HTR-8/SVneo (cell line): ENCODE data around the gene GSTM2.
"Not testable (repeated sequence)": the region's sequence is repeated elsewhere in the genome, so short reads cannot be mapped to it uniquely, and the experiment has no call there.

Experiments
- DNase-seq: peaks from one replicate; pipeline ENCODE4 v3.0.0; 2011; ENCODE audit warnings: low spot score, mixed read lengths; ENCODE audit not compliant: insufficient read length
- FAIRE-seq: peaks from 2 replicates; lab custom pipeline; 2011; peaks lifted over from hg19 to GRCh38; lab: Jason Lieb, UNC

GSTM2 gene

DNA sequence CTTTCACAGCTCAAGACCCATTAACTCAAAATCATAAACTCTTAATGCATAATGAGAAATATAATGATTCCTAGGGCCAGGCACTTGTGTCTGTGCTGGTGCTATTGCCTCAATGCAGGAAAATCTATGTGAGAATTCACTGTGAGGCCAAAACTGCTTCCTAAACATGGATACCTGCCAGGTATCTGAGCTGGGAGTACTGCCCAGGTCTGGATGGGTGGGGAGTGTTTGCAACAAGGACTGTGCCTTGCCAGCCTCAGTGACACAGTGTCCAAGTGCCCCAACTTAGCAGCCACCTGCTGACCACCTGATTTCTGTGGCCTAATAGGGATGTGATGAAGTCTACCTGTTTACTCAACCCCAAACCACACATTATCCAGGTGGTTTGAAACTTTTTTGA lies 42.0 kb downstream of the GSTM2 start:
- DNase-seq, FAIRE-seq: not testable (repeated sequence)

DNA sequence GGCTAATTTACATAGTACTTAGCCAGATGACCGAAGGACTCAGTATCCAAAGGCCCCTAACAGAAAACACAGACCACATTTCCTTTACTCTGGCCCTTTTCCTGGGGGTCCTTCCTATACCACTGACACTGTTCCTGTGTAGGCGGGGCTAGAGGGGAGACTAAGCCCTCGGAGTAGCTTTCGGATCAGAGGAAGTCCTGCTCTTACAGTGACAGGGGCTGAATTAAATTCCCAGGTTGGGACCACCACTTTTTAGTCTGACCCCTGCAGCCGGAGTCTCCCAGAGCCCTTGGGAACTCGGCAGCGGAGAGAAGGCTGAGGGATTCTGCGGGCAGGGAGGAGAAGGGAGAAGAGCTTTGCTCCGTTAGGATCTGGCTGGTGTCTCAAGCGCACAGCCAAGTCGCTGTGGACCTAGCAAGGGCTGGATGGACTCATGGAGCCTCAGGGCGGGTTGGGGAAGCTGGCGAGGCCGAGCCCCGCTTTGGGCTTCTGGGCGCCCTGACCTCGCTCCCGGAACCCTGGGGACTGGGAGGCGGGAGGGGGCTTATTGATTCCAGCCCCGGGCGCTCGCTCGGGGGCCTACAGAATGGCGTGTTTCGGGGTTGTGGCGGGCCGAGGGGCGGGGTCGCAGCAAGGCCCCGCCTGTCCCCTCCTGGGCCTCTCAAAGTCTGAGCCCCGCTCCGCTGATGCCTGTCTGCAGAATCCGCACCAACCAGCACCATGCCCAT lies 43.9 kb downstream of the GSTM2 start, which contains the start of gene GSTM5:
GSTM5 (plus strand) TSS at position 659 of the 728 bp plus-strand sequence; CDS start at position 721, 62 bp downstream.
- not testable (repeated sequence) for DNase-seq

DNA sequence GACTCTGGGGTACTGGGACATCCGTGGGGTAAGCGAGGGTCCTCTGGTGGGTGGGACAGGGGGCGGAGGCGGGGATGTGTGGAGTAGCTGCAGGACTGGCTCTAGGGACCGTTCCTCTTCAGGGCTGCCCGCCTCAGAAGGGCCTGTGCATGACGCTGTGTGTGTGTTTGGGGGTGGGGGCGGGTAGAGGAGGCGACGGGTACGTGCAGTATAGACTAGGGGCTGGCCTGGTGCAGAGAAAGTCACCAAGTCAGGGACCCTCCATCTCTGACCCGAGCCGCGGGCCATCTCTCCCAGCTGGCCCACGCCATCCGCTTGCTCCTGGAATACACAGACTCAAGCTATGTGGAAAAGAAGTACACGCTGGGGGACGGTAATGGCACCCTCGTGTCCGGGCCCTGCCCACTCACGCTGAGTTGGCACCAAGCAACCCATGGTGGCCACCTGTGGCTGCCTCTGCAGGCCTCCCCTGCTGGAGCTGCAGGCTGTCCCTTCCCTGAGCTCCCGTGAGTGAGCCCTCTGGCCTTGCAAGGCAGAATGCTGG lies 44.5 kb downstream of the GSTM2 start:
- FAIRE-seq (no peak), DNase-seq (no peak)

More for the DNA sequence above, 43.9 kb downstream of the GSTM2 start, which contains the start of gene GSTM5:
- not testable (repeated sequence) for FAIRE-seq

DNA sequence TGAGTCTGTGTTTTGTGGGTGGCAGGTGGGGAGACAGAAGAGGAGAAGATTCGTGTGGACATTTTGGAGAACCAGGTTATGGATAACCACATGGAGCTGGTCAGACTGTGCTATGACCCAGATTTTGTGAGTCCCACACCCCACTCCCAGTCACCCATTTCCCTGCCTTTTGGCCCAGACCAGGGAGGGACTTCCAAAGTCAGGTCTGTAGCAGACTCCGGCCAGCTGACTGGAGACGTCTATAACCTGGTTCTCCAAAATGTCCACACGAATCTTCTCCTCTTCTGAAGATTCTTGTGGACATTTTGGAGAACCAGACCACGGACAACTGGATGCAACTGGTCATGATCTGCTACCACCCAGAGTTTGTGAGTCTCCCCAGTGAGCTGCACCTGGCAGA lies 45.8 kb downstream of the GSTM2 start:
- FAIRE-seq: no peak
- no peak for DNase-seq

DNA sequence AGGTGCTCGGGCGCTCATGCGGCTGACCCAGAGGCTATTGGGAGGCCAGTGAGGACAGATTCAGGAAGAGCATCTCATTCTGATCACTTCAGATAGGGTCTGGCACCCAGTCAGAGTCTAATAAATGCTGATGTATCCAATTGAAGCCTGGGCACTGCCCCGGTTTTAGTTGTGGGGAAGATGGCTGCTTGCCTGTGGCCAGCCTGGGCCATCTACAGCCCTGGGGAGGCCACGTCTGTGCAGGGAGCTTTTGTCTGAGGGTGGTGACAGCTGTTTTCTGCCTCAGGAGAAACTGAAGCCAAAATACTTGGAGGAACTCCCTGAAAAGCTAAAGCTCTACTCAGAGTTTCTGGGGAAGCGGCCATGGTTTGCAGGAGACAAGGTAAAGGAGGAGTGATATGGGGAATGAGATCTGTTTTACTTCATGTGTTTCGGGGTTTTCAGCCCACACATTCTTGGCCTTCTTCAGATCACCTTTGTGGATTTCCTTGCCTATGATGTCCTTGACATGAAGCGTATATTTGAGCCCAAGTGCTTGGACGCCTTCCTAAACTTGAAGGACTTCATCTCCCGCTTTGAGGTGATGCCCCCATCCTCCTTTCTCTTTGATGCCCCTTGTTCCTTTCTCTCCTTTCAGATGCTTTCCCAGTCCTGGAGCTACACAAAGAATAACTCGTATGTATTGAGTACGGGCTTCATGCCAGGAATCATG lies 47.0 kb downstream of the GSTM2 start:
- FAIRE-seq: no peak
- no peak for DNase-seq

DNA sequence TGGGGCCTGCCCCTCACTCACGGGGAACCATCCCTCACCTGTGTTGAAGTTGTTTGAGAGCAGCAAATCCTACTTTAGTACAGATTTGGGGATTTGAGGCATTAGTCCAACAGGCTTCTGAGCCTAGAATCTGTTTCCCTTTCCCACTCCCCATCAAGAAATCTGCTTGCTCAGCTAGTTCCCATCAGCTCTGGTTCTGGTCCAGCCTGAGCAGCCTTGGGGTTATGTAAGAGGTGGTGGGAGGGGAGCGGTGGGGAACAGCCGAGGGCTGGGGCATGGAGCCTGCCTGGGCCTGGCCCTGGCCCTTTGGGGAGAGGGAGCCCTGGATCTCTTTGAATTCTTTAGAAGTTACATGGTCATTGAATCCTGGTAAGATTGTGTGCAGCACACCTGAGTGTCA lies 48.3 kb downstream of the GSTM2 start:
- DNase-seq (no peak), FAIRE-seq (no peak)

DNA sequence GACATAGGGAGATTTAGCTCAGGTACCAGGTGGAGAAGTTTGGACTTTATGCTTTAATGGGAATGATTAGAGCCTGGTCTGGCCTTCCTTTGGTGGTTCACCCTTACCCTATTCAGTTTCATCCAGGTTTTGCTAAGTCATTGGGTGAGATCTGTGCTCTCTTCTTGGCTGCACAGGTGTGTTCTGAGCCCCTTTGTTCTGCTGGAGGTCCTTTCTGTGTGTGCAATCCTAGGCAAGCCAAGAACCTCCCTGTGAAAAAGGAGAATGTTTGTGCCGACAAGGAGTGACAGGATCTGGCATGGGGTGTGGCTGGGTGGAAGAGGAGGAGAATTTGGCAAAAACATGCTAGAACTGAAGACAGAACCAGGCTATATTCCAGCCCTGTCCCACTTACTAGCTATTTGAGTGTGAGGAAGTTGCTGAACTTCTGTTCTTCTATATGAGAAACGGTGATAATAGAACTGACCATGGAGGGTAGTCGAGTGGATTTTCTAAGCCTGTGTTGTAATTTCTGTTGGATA lies 48.8 kb downstream of the GSTM2 start:
- DNase-seq: no peak
- no peak for FAIRE-seq

DNA sequence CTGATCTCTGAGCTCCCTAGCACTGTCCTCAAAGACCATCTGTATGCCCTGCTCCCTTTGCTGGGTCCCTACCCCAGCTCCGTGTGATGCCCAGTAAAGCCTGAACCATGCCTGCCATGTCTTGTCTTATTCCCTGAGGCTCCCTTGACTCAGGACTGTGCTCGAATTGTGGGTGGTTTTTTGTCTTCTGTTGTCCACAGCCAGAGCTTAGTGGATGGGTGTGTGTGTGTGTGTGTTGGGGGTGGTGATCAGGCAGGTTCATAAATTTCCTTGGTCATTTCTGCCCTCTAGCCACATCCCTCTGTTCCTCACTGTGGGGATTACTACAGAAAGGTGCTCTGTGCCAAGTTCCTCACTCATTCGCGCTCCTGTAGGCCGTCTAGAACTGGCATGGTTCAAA lies 49.9 kb downstream of the GSTM2 start:
- no peak for FAIRE-seq

DNA sequence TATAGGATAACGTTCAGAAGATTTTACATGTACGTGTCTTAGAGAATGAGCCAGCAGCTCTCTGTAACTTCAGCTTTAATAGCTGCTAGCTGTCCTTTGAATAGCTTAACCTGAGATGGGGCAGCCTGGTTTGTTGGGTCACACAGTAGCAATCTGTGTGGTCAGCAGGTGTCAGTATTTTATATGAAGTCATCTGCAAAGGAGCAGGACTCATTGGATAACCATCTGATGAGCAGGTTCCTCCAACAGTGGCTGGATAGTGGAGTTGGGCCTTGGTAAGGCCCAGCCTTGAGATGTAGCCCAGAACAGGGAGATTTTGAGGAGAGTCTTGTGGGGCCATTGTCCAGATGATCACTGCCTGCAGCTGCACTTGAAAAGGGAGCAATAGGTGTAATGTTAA lies 50.6 kb downstream of the GSTM2 start:
- FAIRE-seq (no peak), DNase-seq (peak; percentile 20)

More for the DNA sequence above, 49.9 kb downstream of the GSTM2 start:
- DNase-seq: no peak

DNA sequence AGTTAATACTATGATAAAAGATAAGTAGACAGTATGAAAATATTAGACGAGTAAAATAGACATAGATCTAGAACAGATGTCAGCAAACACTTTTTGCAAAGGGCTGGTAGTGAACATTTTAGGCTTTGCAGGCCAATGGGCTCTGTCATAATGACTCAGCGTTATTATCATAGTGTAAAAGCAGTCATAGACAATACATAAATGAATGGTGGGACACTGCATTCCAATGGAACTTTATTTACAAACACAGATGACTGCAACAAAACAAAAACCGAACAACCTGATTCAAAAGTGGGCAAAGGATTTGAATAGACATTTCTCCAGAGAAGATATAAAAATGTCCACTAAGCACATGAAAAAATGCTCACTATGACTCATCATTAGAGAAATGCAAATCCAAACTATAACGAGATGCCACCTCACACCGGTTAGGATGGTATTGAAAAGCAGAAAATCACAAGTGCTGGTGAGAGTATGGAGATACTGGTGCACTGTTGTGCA lies 51.5 kb downstream of the GSTM2 start:
- DNase-seq (no peak), FAIRE-seq (no peak)

DNA sequence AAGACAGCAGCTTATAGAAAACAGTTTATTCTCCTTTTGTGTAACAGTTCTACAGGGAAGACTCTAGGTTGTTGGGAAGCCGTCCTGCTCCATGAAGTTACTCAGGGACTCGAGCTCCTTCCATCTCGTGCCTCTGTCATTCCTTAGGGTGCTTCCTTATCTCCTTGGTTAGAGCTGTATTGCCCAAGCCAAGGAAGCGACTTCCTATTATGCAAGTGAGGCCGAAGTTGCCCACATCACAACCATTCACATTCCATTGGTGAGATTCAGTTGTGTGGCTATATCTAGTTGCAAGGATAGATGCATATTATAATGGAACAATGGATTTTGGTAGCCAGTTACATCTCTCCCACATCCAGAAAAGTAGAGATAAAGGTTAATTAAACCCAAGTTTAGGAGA lies 53.2 kb downstream of the GSTM2 start:
- FAIRE-seq (no peak), DNase-seq (no peak)

DNA sequence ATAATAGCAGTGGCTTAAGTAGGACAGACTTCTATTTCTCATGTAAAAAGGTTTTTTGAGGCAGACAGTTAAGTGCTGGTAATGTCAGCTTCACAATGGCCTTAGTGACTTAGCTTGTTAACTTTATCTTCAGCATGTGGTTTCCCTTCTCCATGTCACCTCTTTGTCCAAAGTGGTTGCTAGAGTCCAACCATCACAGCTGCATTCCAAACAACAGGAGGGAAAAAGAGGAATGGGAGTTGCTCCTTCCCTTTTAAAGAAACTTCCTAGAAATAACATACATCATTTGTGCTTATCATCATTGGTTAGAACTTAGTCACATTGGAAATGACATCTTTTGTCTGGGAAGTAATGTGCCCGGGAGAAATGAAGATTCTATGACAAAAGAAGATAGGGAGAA lies 54.1 kb downstream of the GSTM2 start:
- DNase-seq: no peak
- no peak for FAIRE-seq

DNA sequence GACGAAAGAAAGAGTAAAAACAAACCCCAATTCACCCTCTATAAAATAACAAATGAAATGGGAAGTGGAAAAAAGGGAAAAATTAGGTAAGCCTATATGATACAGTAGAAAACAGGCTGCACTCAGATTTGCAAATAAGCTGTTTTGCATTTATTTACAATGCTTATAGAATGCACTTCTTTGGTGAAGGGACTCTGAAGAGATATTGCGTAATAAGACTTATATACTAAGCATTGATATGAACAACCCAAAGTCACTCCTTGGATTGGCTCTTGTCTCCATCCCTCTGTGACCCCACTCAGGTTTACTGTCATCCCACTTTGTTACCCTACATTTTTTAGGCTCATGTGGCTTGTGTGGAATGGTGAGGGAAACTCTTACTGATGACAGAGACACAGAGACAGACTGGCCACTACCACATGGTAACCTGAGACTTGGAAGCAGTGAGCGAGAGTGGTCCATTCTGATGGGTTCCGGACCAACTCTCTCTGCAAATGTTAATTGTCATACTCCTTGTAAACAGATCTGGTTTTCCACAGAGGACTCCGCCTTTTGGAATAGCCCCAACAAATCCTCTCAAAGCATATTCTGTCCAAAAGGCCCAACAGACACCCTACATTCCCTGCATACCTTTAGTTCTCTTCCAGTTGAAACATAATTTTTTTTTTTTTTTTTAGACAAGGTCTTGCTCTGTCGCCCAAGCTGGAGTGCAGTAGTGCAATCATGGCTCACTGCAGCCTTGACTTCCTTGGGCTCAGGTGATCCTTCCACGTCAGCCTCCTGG lies 55.2 kb downstream of the GSTM2 start:
- no peak for FAIRE-seq
- no peak for DNase-seq
